Stimulated activated CD8-positive, alpha-beta memory T cell treated with anti-CD3 and anti-CD28 coated beads, Interleukin-4, amount 100 ng/mL, for 48 hours (primary cell): ENCODE data around the gene NTF3.

Experiments used
- DNase-seq: peaks from one replicate; pipeline ENCODE4 v3.0.0-alpha.2; 2020

NTF3 gene

DNA sequence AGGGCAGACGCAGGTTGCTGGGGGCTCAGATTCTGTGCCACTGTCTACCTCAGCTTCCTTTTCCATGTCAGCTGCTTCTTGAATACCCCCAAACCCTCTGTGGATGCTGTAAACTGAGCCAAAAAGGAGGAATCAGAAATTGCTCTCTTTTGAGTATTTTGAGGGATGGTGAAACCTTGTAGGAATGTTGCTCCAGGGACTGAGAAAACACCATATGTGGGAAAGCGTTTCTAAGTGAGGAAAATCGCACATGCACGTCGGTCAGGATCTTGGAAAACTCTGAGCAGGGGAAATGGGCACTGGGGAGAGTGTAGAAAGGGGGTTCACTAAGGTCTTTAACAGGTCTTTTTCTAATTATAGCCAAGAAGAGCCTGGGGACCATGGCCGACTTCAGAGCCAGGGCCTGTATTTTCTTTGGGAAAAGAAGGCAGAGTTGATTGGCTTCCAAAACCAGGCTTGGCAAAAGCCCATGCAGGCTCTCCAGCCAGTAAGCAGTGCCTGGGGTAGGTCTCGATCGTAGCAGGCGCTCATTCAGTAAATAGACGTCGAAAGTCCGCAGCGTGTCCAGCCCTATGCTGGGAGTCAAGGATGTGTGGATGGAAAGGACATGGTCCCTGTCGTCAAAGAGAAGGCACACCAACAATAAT lies 58.0 kb downstream of the NTF3 start:
- no peak for DNase-seq

DNA sequence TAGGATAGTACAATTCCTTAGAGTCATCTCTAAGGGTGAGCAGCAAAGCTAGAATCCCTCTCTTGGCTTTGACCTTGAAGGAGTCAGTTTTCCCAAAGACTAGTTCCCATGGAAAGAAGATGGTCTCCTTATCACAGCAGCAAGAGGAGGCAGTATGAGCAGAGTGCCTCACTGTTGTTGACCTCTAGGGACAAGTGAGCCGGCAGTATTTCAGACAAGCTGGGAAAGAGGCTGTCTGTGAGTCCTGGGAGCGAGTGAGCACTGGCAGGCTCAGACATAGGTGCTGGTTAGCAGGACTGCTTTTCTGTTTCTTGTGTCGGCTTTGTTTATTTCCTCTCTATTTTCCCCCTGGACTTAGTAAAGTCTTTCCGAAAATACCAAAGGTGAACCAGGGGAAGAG lies 60.7 kb downstream of the NTF3 start:
- DNase-seq: no peak

DNA sequence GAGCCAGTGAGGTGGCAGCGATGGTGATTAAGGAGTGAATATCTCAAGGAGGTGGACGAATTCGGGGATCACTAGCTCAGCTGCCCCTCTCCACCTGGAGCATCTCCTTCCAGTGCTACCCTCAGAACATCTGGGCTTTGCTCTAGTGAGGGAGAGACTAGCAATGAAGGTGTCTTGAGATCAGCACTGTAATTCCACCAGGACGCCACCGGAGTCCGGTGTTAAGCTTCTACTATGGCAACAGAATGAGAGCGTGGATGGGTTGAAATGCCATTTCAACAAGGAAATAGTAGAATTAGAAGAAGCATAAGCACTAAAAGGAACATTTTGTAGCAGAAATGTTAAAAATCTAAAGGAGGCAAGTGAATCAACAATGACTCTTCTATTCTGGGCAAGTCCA lies 61.1 kb downstream of the NTF3 start:
- no peak for DNase-seq

DNA sequence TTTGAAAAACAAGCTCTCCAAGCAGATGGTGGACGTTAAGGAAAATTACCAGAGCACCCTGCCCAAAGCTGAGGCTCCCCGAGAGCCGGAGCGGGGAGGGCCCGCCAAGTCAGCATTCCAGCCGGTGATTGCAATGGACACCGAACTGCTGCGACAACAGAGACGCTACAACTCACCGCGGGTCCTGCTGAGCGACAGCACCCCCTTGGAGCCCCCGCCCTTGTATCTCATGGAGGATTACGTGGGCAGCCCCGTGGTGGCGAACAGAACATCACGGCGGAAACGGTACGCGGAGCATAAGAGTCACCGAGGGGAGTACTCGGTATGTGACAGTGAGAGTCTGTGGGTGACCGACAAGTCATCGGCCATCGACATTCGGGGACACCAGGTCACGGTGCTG lies 62.4 kb downstream of the NTF3 start:
- DNase-seq: no peak

DNA sequence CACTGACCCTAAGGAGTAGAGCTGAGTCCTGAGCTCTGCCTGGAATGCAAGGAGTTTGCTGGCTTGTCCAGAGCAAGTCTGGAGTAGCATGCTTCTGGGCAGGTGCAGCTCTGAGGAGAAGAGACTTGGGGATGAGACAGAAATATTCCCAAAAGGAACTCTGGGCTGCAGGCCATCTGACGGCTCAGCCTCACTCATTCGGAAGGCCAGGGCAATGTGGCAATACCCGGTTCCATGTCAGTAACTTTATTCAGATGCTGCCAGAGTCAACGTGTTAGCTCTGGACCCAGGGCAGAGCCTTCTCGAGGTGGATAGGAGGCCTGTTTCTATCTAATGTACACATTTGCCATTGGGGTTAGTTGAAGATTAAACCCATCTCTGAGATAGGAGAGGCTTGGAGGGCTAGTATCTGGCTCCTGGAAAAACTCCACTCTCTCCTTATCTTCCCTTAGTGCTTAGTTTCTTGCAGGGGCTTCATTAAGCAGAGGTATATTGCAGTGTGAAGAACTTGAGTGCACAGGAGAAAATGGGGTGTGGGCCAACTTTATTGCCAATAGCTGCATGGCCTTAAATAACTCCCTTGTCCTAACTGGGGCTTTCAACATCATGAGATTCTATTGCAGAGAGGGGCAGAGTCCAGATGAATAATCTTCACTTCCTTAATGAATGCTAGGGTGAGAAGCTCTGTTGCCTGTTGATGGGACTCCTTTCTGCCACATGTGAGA lies 65.6 kb downstream of the NTF3 start:
- DNase-seq: no peak

DNA sequence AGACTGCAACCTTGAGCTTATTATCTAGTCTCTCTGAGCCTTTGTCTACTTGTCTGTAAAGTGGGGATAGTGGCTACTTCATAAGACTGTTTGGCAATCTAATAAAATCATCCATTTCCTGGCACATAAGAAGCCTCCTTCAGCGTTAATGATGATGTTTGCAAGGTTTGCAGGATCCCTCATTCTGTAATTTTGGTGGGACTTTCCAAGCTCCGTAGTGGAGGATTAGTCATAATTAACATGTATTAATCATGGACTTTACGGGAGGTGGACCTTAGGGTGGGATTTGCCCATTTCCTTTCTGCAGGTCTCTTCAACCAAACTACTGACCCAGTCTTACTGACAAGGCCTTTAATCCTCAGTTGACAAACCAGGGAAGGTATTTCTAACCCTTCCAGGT lies 66.2 kb downstream of the NTF3 start:
- DNase-seq: no peak

DNA sequence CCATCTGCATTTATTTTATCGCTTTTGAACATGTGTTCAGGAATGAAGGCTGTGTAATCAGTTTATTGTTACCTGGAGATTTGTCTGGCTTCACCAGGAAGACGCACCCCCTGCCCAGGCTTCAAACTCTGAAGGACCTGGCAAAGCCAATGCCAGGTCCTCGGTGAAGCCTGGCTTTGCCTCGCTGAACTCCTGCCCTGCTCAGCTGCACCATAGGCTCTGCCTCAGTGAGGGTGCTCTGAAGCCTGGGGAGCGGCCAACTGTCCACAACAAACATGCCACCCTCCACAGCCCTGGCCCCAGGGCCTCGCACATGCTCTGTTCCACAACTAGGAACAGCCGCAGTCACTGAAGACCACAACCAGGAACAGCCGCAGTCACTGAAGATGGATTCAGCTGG lies 66.9 kb downstream of the NTF3 start:
- no peak for DNase-seq

DNA sequence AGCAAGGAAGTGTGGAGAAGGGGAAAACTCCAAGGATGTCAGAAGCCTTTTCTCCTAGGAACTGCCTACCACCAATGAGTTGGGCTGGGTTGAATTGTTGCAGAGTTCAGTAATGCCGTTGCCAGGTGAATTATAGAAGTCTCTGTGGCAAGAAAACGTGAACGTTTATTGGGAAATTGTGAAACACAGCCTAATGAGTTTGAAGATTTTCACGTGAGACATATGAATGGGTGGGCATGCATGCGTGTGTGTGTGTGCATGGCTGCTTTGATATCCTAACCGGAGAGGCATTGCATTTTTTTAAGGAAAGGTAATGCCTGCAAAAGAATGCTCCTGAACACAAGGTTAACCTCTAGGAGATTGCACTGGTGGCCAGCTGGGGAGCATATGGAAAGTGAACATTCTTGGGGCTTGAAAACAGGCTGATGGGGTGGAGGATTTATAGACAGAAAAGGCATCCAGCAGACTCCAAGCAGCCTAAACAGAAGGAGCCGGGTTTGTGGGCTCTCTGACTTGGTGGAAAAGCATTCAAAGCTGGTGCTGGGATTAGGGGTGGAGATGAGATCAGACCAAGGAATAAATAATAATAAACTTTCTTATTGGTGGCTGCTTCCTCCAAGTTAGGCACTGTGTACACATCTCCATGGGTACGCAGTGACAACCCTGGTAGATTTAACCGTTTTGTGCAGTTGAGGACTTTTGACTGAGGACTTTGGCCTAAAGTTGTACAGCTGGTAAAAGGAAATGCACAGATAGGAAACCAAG lies 67.8 kb downstream of the NTF3 start:
- no peak for DNase-seq

DNA sequence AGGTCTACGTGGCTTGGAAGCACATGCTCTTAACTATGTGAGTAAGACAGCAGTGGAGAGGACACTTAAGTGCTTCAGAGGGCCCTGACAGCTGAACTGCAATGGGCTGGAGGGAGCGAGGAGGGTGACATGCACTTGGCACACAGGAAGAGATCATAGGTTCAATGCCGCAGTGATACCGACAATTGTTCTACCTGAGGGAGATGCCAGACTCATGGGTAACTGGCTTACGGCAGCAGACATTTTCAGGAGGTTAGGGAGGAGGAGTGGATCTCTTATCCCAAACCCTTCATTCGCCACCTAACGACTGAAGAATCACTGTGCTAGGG lies 68.4 kb downstream of the NTF3 start:
- DNase-seq: no peak

DNA sequence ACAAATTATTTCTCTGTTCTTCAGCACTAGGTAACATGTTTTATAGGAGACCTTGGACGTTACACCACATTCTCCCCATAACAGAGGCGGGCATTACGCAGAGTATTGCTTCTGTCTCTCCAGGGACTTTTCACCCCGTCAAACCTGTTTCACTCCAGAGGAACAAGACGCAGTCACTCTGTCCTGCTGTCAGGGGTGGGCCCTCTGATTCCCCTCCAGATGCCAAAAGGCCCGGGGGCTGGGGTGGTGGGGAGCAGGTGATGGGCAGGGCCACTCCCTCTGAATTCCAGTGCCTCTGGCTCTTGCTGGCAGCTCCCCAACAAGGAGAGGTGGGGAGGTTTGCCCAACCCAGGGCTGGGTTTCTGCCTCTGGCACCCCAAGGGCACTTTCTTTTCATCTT lies 71.9 kb downstream of the NTF3 start:
- no peak for DNase-seq

DNA sequence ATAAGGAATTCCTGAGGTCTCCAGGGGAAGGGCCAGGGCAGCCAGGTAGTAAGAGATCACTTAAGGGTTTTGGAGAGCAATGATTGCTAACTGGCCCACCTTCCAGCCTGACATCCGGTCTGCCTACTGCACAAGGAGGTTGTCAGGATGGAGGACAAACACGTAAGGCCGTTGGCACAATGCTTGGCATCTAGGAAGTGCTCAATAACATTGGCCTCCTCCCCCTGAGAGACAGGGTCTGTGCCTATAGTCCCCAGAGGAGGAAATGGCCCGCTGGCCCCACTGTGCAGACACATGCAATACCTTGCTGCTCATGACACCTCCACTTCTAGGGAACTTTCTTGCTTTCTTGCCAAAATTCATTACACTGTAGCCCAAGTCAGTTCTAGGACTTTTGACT lies 73.2 kb downstream of the NTF3 start:
- no peak for DNase-seq

DNA sequence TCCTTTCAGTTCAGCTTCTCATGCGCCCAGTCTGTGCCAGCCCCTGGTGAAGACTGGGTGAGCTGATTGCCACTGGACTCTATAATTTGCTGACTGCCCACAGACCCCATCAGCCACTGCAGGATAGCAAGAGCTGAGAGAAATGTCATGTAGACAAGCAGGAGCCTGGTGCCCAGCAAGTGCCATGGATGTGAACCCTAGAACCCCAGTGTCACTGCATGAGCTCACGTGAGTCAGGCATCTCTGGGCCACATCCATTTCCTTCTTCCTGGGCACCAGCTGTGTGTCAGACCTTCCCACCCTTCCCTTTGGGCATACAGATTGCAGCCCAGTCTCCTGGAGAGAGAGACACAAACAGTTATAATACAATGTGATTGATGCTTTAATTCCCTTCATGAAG lies 73.8 kb downstream of the NTF3 start:
- no peak for DNase-seq

DNA sequence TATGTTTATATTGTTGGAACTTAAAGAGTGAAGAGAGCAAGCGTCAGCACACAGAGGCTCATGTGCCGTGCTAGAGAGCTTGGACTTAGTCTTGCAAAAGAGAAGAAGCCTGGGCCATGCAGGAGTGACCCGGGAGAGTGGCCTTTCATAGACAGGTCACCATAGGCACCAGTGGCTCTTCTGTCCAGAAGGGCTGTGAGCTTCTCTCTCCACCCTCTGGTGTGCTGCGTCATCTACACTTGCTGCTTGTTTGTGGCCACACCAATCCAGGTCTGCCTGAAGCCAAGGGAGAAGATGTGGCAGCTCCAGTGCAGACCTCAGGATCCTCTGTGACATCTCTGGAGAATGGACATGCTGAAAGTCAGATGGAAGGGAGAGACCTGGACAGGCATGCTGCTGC lies 74.4 kb downstream of the NTF3 start:
- DNase-seq: no peak

DNA sequence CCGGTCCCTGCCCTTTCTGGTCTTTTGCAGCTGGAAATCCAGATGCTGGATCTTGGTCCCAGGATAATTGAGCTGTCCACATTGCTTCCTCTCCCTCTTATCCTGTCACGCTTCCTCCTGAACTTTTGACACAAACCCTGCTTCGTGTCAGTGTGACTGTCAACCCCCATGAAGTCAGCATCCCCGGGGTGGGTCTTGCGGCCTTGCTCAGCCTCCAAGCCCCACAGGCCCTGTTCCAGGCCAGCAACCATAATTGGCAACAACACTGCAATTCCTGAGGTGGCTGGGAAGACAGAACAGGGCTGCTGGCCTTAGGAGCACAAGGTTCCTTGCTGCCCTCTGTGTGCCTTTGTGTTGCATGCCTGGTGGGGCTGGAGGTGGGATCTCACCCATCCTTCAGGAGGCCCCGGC lies 74.9 kb downstream of the NTF3 start:
- DNase-seq: no peak

DNA sequence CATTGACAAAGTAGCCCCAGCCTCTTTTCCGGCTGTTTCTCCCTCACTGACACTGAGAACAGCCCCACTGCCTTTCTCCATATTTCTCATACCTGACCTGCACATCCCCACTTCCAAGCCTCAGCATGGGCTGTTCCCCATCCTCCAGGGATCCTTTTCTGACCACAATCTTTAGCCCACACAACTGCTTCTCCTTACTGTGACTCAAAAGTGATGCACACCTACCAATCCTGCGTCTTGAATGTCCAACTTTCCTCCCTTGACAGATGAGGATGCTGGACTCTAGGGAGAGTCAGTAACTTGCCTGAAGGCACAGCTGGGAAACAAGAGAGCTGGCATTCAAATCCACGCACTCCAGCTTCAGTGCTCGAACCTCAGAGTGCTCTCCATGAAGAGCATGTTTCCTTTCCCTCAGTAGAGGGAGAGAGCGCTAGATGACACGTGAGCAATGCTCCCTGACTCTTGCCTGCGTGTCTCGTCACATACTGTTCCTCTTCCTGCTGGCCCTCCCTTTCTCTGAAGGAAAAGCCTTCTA lies 75.6 kb downstream of the NTF3 start:
- no peak for DNase-seq

DNA sequence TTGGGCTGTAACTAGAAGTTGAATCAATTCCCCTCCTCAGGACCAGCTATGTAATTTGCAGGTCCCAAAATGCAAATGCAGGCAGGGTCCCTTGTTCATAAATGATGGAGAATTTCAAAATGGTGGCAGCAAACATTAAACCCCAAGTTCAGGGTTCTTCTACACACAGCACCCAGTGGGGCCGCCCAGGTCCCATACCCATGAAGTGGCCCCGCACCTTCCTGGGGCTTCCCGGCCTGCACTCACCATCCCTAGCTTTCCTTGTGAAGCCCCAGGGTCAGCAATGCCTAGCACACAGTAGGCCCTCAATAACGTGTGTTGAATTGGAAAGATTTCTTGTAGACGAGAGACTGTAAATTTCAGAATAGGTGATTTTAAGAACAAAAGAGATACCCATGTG lies 76.0 kb downstream of the NTF3 start:
- no peak for DNase-seq

DNA sequence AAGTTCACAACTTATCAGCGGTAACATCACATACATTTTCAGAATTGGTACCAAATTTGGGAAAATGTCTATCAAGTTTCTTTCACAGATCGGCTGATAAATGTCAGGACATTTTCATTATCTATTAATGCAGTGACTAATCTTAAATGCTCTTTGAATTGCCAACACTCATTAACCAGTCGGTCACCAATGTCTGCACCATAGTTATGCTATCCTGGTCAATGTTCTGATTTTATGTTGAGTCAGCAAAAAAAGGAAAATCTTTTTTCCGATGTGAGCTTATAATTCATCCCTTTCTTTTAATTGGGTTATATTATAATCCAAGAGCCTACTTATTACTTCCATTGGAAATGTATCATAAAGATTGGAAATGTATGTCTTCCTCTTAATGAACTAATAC lies 77.2 kb downstream of the NTF3 start:
- DNase-seq: no peak

DNA sequence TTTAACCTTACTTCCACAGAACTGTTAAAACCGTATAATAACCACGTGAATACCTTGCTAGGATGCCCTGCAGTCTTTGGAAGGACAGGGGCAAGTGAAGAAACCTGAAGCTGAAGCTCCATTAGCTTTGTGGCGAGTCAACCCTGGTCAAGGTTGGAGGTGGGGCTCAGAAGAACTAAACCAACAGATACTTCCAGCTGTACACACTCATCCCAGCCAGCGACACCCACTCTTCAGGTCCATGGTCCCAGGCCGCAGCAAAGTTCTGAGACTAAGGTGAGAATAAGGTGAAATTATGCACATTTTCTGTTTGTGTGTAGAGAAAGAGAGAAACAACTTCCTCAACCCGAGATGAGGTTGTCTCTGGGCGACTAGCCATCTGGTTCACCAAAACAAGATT lies 77.6 kb downstream of the NTF3 start:
- DNase-seq: no peak

DNA sequence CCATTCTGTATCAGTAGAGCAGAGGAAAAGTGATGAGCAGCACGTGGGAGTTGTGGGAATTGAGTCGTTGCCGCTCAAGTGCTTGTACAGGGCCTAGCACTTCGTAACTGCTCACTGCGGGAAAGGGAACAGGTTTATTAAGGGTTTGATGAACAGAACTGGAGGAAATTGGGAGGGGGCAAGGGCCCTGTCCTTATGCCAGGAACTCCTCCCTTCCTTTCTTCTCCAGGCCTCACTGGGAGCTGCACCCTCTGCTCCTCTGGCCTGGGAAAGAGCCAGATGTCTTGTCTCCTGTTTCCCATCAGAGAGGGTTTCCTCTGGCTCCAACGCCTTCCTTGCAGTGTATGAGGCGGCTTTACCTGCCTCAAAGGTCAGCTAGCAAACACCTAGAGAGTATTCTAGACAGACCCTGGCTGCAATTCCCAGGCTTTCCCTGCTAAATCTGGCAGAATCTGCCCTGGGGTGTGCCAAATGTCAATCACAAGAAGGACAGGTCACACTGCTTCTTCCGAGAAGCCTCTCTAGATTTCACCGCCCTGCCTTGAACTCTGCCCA lies 78.4 kb downstream of the NTF3 start:
- DNase-seq: no peak

DNA sequence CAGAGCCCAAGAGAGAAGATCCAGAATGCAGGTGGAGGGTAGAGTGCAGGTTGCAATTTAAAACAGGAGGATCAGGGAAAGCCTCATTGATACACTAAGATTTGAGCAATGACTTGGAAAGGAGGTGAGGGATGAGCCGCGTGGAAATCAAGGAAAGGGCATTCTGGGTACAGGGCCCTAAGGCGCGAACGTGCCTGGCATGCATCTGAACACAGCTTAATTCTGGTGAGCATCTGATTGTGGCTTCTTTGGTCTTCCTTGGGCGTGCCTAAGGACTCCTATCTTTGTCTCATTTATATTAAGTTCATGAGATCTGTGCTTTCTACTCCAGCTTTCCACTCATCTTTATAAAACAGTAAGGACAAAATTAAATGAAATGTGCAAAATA lies 79.3 kb downstream of the NTF3 start:
- no peak for DNase-seq

DNA sequence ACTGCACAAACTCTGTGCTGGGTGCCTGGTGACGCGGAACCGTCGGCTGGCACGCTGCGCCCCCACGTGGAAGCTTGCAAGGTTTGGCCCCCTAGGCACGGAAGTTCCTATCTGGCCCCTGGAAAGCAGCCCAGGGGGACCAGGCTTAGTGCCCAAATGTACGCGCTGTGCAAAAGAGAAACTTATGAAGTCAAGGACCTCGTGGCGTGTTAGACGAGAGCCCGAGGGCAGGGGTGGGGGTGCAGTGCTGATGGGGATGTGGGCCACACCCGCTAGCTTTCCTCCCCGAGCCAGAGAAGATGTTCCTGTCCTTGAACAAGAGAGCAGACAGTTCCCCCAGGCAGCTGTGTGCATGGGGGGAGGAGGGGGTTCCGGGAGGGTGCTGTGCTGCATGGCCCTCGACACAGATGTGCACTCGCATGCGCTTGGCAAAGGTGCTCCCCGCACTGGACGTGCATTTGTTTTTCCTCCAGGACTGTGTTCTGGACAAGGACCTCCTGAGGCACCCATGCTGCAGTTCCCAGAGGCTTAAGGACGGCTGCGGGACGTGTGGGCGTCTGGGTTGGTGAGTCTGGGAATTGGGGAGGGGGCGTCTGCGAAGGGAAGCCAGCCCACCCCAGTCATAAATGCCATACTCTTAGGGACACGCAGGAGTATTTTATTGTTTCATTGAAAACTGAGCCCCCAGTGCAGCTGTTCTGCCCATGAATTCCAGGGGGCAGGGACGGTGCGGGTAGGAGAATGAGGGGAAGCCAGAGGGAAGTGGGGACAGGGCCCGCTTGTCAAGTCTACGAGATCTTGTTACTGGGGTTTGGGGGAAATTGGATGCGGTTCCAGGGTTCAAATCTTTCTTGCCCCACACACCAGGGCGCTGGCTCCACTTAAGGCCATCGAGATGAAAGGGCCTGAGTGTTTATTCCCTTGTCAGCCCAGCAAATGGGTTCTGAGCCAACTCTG lies 80.0 kb downstream of the NTF3 start:
- peak; percentile 49 for DNase-seq

DNA sequence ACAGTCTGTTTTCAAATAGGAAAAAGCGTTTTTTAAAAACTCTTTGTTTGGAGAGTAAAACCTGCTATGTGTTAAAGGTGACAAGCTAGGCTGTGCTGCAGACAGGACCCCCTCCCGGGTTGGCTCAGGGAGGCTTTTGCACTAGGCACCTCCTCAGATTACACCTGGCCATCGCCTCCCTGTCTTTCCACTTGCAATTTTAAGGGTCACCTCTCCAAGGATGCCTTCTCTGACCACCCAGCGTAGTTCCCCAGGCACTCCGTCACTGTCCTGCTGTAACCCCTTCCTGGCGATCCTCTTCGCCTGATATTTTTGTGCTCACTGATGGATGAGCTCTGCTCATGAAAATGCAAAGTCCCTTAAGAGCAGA lies 80.7 kb downstream of the NTF3 start:
- DNase-seq: no peak

DNA sequence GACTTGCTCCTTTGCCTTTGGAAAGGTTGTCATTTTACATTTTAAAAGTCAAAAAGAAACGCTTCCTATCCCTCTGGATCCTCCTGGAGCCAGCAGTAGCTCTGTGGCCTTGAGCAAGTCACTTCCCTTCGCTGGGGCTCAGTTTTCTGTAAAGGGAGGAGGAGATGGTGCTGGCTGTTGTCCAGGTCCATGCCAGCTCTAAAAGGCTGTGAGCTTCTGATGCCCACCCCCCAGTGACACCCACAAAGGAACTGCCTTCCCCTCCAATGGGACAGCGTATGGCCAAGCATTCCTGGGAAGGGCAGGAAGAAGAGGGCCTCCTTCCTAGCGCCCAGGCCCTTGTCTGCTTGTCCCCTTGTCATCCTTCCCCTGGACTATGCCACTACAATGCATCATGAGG lies 81.5 kb downstream of the NTF3 start:
- DNase-seq: no peak
